Mesodermal cell (in vitro differentiated cells): ENCODE data around the gene STK16.

Source experiments
- H3K27ac ChIP-seq: 2 replicates; pipeline ENCODE4 v1.7.0; 2013; ENCODE audit warnings: mild to moderate bottlenecking, low read depth, low read length, moderate library complexity; ENCODE audit not compliant: severe bottlenecking
- H3K36me3 ChIP-seq: 2 replicates; pipeline ENCODE4 v1.7.1; 2013; ENCODE audit warnings: mild to moderate bottlenecking, low read length, moderate library complexity; ENCODE audit not compliant: control insufficient read depth, insufficient read depth
- H3K4me1 ChIP-seq: one replicate; pipeline ENCODE4 v1.7.1; 2013; ENCODE audit warnings: mild to moderate bottlenecking, low read length; ENCODE audit not compliant: insufficient read depth, control insufficient read depth, poor library complexity, severe bottlenecking
- H3K4me3 ChIP-seq: 2 replicates; pipeline ENCODE4 v1.7.0; 2013; ENCODE audit warnings: low read length, control low read depth, mild to moderate bottlenecking; ENCODE audit not compliant: insufficient read depth, poor library complexity, severe bottlenecking; ENCODE audit errors: extremely low read depth
- H3K9me3 ChIP-seq: 2 replicates; pipeline ENCODE4 v1.7.1; 2013; ENCODE audit warnings: mild to moderate bottlenecking, low read length, moderate library complexity; ENCODE audit not compliant: control insufficient read depth
- WGBS, 2 experiments: methylation state at CpG; one replicate each; pipeline ENCODE4 v1.1.5; 2013; ENCODE audit warnings: missing lambda C conversion rate in 2 of 2; ENCODE audit not compliant: insufficient coverage in 2 of 2; 5-methylcytosine and 5-hydroxymethylcytosine counted together

The STK16 gene

DNA sequence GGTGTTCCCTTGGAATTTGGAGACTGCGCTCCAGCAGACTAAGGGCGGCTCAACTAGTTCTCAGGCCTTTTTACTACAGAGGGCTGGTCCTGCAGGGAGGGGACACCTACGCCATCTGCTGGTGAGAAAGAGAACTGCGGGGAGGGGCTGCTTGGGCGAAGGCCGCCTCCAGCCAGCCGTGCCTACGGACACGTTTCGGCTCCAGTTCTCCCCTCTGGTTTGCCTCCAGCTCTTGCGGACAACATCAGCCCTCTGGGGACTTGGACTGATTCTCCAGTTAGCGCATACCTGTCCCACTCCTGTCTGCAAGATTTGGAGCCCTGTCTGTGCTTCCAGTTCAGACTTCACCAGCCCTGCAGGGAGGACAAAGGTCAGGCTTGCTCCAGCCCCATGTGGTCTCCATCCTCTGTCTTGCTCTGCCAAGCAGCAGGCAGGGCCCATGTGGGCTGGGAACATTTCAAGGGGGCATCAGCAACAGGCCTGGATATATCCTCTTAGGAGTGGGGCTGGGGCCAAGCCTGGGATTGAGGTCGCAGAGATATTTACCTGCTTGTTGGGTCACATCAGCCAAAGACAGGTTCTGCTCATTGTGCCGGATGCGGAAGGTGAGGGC lies 53.6 kb downstream of the STK16 start:
- peaks cover 4% of the 10 kb centered on the region for H3K4me1 ChIP-seq
- no peaks in the 10 kb centered on the region for H3K9me3 ChIP-seq
- WGBS, 2 experiments = 29 to 39% methylated on average over 14 to 15 of the region's 15 CpGs
- H3K36me3 ChIP-seq = peaks cover 55% of the 10 kb centered on the region
- no peak overlapping the region for H3K27ac ChIP-seq
- H3K4me3 ChIP-seq = no peak overlapping the region

DNA sequence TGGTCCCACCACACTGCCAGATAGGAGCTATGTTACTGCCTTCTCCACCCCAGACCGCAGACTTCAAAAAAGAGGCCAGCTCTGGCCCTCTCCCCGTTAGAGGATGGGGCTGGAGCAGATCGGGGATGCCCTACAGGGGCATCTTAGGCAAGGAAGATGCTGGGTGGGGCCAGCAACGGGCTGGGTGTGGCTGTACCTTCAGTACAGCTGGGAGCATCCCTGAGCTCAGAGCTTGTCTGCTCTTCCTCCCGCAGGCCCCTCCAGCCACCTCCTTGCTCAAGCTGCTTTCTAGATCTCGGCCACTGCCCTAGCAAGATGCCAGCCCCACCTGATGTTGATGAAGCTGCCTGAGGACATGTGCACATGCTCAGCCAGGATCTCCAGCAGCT lies 54.1 kb downstream of the STK16 start:
- H3K4me1 ChIP-seq = peaks cover 3% of the 10 kb centered on the region
- H3K4me3 ChIP-seq = no peak overlapping the region
- no peak overlapping the region for H3K27ac ChIP-seq
- WGBS, 2 experiments = 90 to 93% methylated on average over 4 to 5 of the region's 6 CpGs
- H3K36me3 ChIP-seq = peaks cover 59% of the 10 kb centered on the region
- H3K9me3 ChIP-seq = no peaks in the 10 kb centered on the region
